BLaER1 treated with 17β-estradiol and CSF1 and Interleukin-3, amounts not matched to agents 10 nM and 100 nM (cell line): Measurements from ENCODE around the gene PET100.

Source experiments
- H3K27ac ChIP-seq, 11 experiments: shearing (Covaris generic); formaldehyde crosslinking; 2 replicates each; pipeline ENCODE4 v1.8.1; 2022
- H3K27me3 ChIP-seq, 11 experiments: shearing (Covaris generic); formaldehyde crosslinking; 2 replicates each; pipeline ENCODE4 v1.8.1; 2022
- H3K36me3 ChIP-seq, 11 experiments: shearing (Covaris generic); formaldehyde crosslinking; 2 replicates each; pipeline ENCODE4 v1.8.1; 2022
- H3K4me1 ChIP-seq, 10 experiments: shearing (Covaris generic); formaldehyde crosslinking; 2 replicates each; pipeline ENCODE4 v1.8.1; 2022
- H3K4me2 ChIP-seq, 11 experiments: shearing (Covaris generic); formaldehyde crosslinking; 2 replicates each; pipeline ENCODE4 v1.8.1; 2022
- H3K4me3 ChIP-seq, 10 experiments: shearing (Covaris generic); formaldehyde crosslinking; 2 replicates each; pipeline ENCODE4 v1.8.1; 2022
- H3K9ac ChIP-seq, 11 experiments: shearing (Covaris generic); formaldehyde crosslinking; 2 replicates each; pipeline ENCODE4 v1.8.1; 2022
- H3K9me3 ChIP-seq, 11 experiments: shearing (Covaris generic); formaldehyde crosslinking; replicated peaks in 1 of 11; 2 replicates each; pipeline ENCODE4 v1.8.1; 2022
- H4K20me1 ChIP-seq, 11 experiments: shearing (Covaris generic); formaldehyde crosslinking; 2 replicates each; pipeline ENCODE4 v1.8.1; 2022
- Cebpa-rat ChIP-seq, 11 experiments: shearing (Covaris generic); IDR thresholded peaks; 2 replicates each; pipeline ENCODE4 v1.8.1; 2022

Gene PET100

GRCh38 chr19:7658219-7658686 is 28.7 kb downstream of the PET100 start:
- H4K20me1 ChIP-seq: no peaks in the 10 kb centered on the region
- no peaks in the 10 kb centered on the region for H3K27me3 ChIP-seq
- TF ChIP-seq Cebpa-rat (IDR thresholded peaks at IDR 0.05): no peak
- H3K9me3 ChIP-seq: no peaks in the 10 kb centered on the region
- H3K4me1 ChIP-seq: peaks cover 37 to 80% (median 64%) of the 10 kb centered on the region in 10 experiments
- H3K4me3 ChIP-seq: peak overlapping the region in 6 of 10 experiments; percentile 5 to 53 (median 31); a peak in 6 of 20 replicates
- H3K9ac ChIP-seq: peak overlapping the region in 9 of 11 experiments; percentile 43 to 76 (median 68); a peak in 16 of 22 replicates
- no peaks in the 10 kb centered on the region for H3K36me3 ChIP-seq
- H3K27ac ChIP-seq: peak overlapping the region in 10 of 11 experiments; percentile 63 to 88 (median 77); a peak in 19 of 22 replicates
- peak overlapping the region; percentile 57 to 87 (median 78) for H3K4me2 ChIP-seq

- Histone ChIP-seq H3K27me3 (no peaks in the 10 kb centered on the region), H4K20me1 (no peaks in the 10 kb centered on the region)
These were observed 32.3 kb downstream of the PET100 start for GRCh38 chr19:7661744-7662538.

GRCh38 chr19:7662657-7663056 is 33.1 kb downstream of the PET100 start:
- peaks cover 18 to 53% (median 31%) of the 10 kb centered on the region in 10 experiments for H3K4me1 ChIP-seq
- TF ChIP-seq Cebpa-rat (IDR thresholded peaks at IDR 0.05): no peak

More at GRCh38 chr19:7661744-7662538, 32.3 kb downstream of the PET100 start:
- no peak overlapping the region for H3K4me3 ChIP-seq
- H3K4me2 ChIP-seq: peak overlapping the region in 6 of 11 experiments; percentile 2 to 37 (median 24); a peak in 7 of 22 replicates
- H3K9ac ChIP-seq: no peak overlapping the region
- H3K36me3 ChIP-seq: no peaks in the 10 kb centered on the region
- H3K27ac ChIP-seq: no peak overlapping the region
- no peak for TF ChIP-seq Cebpa-rat (IDR thresholded peaks at IDR 0.05)
- H3K4me1 ChIP-seq: peaks cover 25 to 54% (median 38%) of the 10 kb centered on the region in 10 experiments
- no peaks in the 10 kb centered on the region for H3K9me3 ChIP-seq

GRCh38 chr19:7663706-7664105 is 34.1 kb downstream of the PET100 start:
- Histone ChIP-seq H3K36me3 (no peaks in the 10 kb centered on the region), H3K9me3 (no peaks in the 10 kb centered on the region), H3K27me3 (no peaks in the 10 kb centered on the region), H3K4me1 (peaks cover 17 to 53% (median 30%) of the 10 kb centered on the region in 10 experiments), H3K27ac (no peak overlapping the region), H4K20me1 (no peaks in the 10 kb centered on the region), H3K4me2 (no peak overlapping the region), H3K9ac (no peak overlapping the region), H3K4me3 (no peak overlapping the region)
- no peak for TF ChIP-seq Cebpa-rat (IDR thresholded peaks at IDR 0.05)

More at GRCh38 chr19:7662657-7663056, 33.1 kb downstream of the PET100 start:
- Histone ChIP-seq H3K9ac (no peak overlapping the region), H4K20me1 (no peaks in the 10 kb centered on the region), H3K4me3 (no peak overlapping the region), H3K4me2 (no peak overlapping the region), H3K36me3 (no peaks in the 10 kb centered on the region), H3K9me3 (no peaks in the 10 kb centered on the region), H3K27me3 (no peaks in the 10 kb centered on the region), H3K27ac (no peak overlapping the region)

- Histone ChIP-seq H3K4me2 (peak overlapping the region in 3 of 11 experiments; percentile 6 to 31 (median 16); a peak in 2 of 22 replicates), H3K4me1 (peaks cover 27 to 60% (median 37%) of the 10 kb centered on the region in 10 experiments), H3K36me3 (no peaks in the 10 kb centered on the region), H3K9ac (peak overlapping the region in 1 of 11 experiments; percentile 3; a peak in 1 of 22 replicates), H3K9me3 (no peaks in the 10 kb centered on the region), H3K27ac (peak overlapping the region in 1 of 11 experiments; percentile 13; a peak in 1 of 22 replicates), H3K4me3 (no peak overlapping the region), H4K20me1 (no peaks in the 10 kb centered on the region), H3K27me3 (no peaks in the 10 kb centered on the region)
- no peak for TF ChIP-seq Cebpa-rat (IDR thresholded peaks at IDR 0.05)
These were observed 35.5 kb downstream of the PET100 start for GRCh38 chr19:7665076-7665475.

- Histone ChIP-seq H3K9ac (peak within 1 kb of the TSS; percentile 48 to 86 (median 76); a peak in 21 of 22 replicates), H3K27me3 (peaks cover 0 to 4% (median 0%) of the 10 kb centered on the region in 11 experiments; a peak in 3 of 22 replicates)
These were observed 39.2 kb downstream of the PET100 start, which contains the start of gene RETN for GRCh38 chr19:7668842-7669241. RETN (plus strand) TSS chr19:7669049; CDS start chr19:7669327, 278 bp downstream.

GRCh38 chr19:7669641-7670040 is 40.0 kb downstream of the PET100 start:
- Histone ChIP-seq H3K4me1 (peaks cover 39 to 84% (median 60%) of the 10 kb centered on the region in 10 experiments), H3K4me2 (peak overlapping the region; percentile 84 to 100 (median 97)), H3K4me3 (peak overlapping the region in 9 of 10 experiments; percentile 30 to 74 (median 56); a peak in 16 of 20 replicates), H3K36me3 (no peaks in the 10 kb centered on the region), H4K20me1 (no peaks in the 10 kb centered on the region), H3K9ac (peak overlapping the region in 10 of 11 experiments; percentile 63 to 86 (median 77); a peak in 20 of 22 replicates), H3K27ac (peak overlapping the region in 10 of 11 experiments; percentile 54 to 92 (median 88); a peak in 19 of 22 replicates), H3K9me3 (peaks cover 0 to 18% (median 10%) of the 10 kb centered on the region in 11 experiments; a peak in 20 of 22 replicates), H3K27me3 (peaks cover 0 to 4% (median 0%) of the 10 kb centered on the region in 11 experiments; a peak in 3 of 22 replicates)
- no peak for TF ChIP-seq Cebpa-rat (IDR thresholded peaks at IDR 0.05)

More at GRCh38 chr19:7668842-7669241, 39.2 kb downstream of the PET100 start, which contains the start of gene RETN:
- H3K4me2 ChIP-seq: peak within 1 kb of the TSS; percentile 84 to 100 (median 97)
- no peaks in the 10 kb centered on the region for H3K36me3 ChIP-seq
- H3K27ac ChIP-seq: peak within 1 kb of the TSS in 10 of 11 experiments; percentile 54 to 92 (median 88); a peak in 20 of 22 replicates
- peak in 1 of 11 experiments; percentile 7; a peak in 1 of 22 replicates for TF ChIP-seq Cebpa-rat (IDR thresholded peaks at IDR 0.05)
- H4K20me1 ChIP-seq: no peaks in the 10 kb centered on the region
- peaks cover 0 to 10% (median 3%) of the 10 kb centered on the region in 11 experiments; a peak in 19 of 22 replicates for H3K9me3 ChIP-seq
- H3K4me3 ChIP-seq: peak within 1 kb of the TSS; percentile 7 to 74 (median 56); a peak in 18 of 20 replicates
- H3K4me1 ChIP-seq: peaks cover 31 to 76% (median 53%) of the 10 kb centered on the region in 10 experiments

- Histone ChIP-seq H3K4me1 (peaks cover 46 to 89% (median 65%) of the 10 kb centered on the region in 10 experiments), H3K27ac (peak overlapping the region in 10 of 11 experiments; percentile 44 to 92 (median 86); a peak in 20 of 22 replicates), H3K9me3 (peaks cover 0 to 24% (median 13%) of the 10 kb centered on the region in 11 experiments; a peak in 20 of 22 replicates), H3K4me3 (peak overlapping the region; percentile 15 to 74 (median 52); a peak in 19 of 20 replicates), H4K20me1 (no peaks in the 10 kb centered on the region), H3K36me3 (no peaks in the 10 kb centered on the region), H3K9ac (peak overlapping the region; percentile 31 to 82 (median 68); a peak in 18 of 22 replicates), H3K27me3 (peaks cover 0 to 4% (median 0%) of the 10 kb centered on the region in 11 experiments; a peak in 3 of 22 replicates), H3K4me2 (peak overlapping the region; percentile 84 to 100 (median 96))
- no peak for TF ChIP-seq Cebpa-rat (IDR thresholded peaks at IDR 0.05)
These were observed 40.7 kb downstream of the PET100 start for GRCh38 chr19:7670150-7670783.
